SH-SY5Y (cell line): Measurements from ENCODE around the gene CACNA1S.

Source experiments
- GATA2 ChIP-seq: IDR thresholded peaks from 2 replicates; pipeline ENCODE4 v1.6.1; 2011; ENCODE audit warnings: mild to moderate bottlenecking, low read depth, low read length
- GATA3 ChIP-seq: IDR thresholded peaks from 2 replicates; pipeline ENCODE4 v1.6.1; 2011; ENCODE audit warnings: low read depth, mild to moderate bottlenecking, low read length, moderate library complexity

- TF ChIP-seq GATA3 (no peak), GATA2 (no peak)
Observed at GRCh38 chr1:201036188-201036842, 75.9 kb downstream of the CACNA1S start.
